SK-N-SH (cell line): ENCODE measurements around the gene PIAS2. TPM values are rescaled to one million over a fixed set of nuclear protein-coding genes. Genes with fewer than 3 reads are reported as not detected.

ENCODE experiments used
- CTCF ChIA-PET: fragments of 300-600, 350-600 bp; formaldehyde crosslinking; extraction: SDS; loops from one replicate; lab custom pipeline; 2021; lab: Yijun Ruan, JAX
- POLR2A ChIA-PET: fragments of 350-600 bp; sonication (Branson Sonifier 250); formaldehyde crosslinking; extraction: SDS; loops from one replicate; lab custom pipeline; 2020; ENCODE audit warnings: antibody characterized with exemption, inconsistent platforms; lab: Yijun Ruan, JAX
- DNase-seq: peaks from one replicate; pipeline ENCODE4 v3.0.0; 2012
- H2AFZ ChIP-seq: fragments of 200-600 bp; sonication (generic); 2 replicates; pipeline ENCODE4 v1.8.1; 2016; ENCODE audit warnings: antibody characterized with exemption, mild to moderate bottlenecking, low read depth
- H3F3A ChIP-seq: fragments of 200-600 bp; sonication (generic); replicated peaks from 2 replicates; pipeline ENCODE3; 2016; ENCODE audit warnings: antibody characterized with exemption, mild to moderate bottlenecking; ENCODE audit not compliant: insufficient read depth
- H3K27ac ChIP-seq, 2 experiments: fragments of 200-500 bp in 1 of 2; fragments of 200-600 bp in 1 of 2; sonication (Bioruptor generic) in 1 of 2; sonication (generic), shearing (Covaris generic) in 1 of 2; 2 replicates each; pipeline versions ENCODE4 v1.5.1 to v1.6.1; 2014 to 2016; ENCODE audit warnings: low read depth in 2 of 2, inconsistent platforms in 1 of 2, low read length in 1 of 2, mild to moderate bottlenecking in 1 of 2, mixed read lengths in 1 of 2
- H3K27me3 ChIP-seq: fragments of 200-600 bp; sonication (generic), shearing (Covaris generic); 2 replicates; pipeline ENCODE4 v1.6.1; 2016; ENCODE audit warnings: mixed run types; ENCODE audit not compliant: insufficient read depth
- H3K36me3 ChIP-seq, 2 experiments: fragments of 200-500 bp in 1 of 2; fragments of 200-600 bp in 1 of 2; sonication (Bioruptor generic) in 1 of 2; sonication (generic) in 1 of 2; replicated peaks in 1 of 2; 2 replicates each; pipeline versions ENCODE3 to v1.5.1; 2014 to 2016; ENCODE audit warnings: low read length in 1 of 2, mild to moderate bottlenecking in 1 of 2; ENCODE audit not compliant: insufficient read depth in 2 of 2, control insufficient read depth in 1 of 2
- H3K4me1 ChIP-seq, 2 experiments: fragments of 200-500 bp in 1 of 2; fragments of 200-600 bp in 1 of 2; sonication (Bioruptor generic) in 1 of 2; sonication (generic), shearing (Covaris generic) in 1 of 2; 2 replicates each; pipeline versions ENCODE4 v1.5.1 to v1.6.1; 2014 to 2016; ENCODE audit warnings: low read depth in 1 of 2, low read length in 1 of 2, mixed run types in 1 of 2; ENCODE audit not compliant: insufficient read depth in 2 of 2, control insufficient read depth in 1 of 2
- H3K4me2 ChIP-seq: fragments of 200-600 bp; sonication (generic), shearing (Covaris generic); 2 replicates; pipeline ENCODE4 v1.6.1; 2017; ENCODE audit warnings: mixed run types
- H3K4me3 ChIP-seq, 2 experiments: fragments of 200-500 bp in 1 of 2; fragments of 200-600 bp in 1 of 2; sonication (Bioruptor generic) in 1 of 2; sonication (generic), shearing (Covaris generic) in 1 of 2; 2 replicates each; pipeline versions ENCODE4 v1.5.1 to v1.8.1; 2014 to 2016; ENCODE audit warnings: low read depth in 2 of 2, inconsistent platforms in 1 of 2, low read length in 1 of 2, mild to moderate bottlenecking in 1 of 2, mixed read lengths in 1 of 2, moderate library complexity in 1 of 2
- H3K79me2 ChIP-seq: fragments of 200-600 bp; sonication (generic); 2 replicates; pipeline ENCODE4 v1.8.1; 2017; ENCODE audit warnings: mild to moderate bottlenecking; ENCODE audit not compliant: insufficient read depth
- H3K9ac ChIP-seq: fragments of 200-600 bp; sonication (generic); 2 replicates; pipeline ENCODE4 v1.6.1; 2017; ENCODE audit warnings: mixed run types
- H3K9me2 ChIP-seq: fragments of 200-600 bp; sonication (generic); 2 replicates; pipeline ENCODE4 v1.6.1; 2017; ENCODE audit warnings: mixed run types
- H3K9me3 ChIP-seq: fragments of 200-600 bp; sonication (generic); 2 replicates; pipeline ENCODE4 v1.6.1; 2017; ENCODE audit warnings: mixed run types, mild to moderate bottlenecking, moderate library complexity
- H4K20me1 ChIP-seq: fragments of 200-600 bp; sonication (generic); 2 replicates; pipeline ENCODE4 v1.6.1; 2017; ENCODE audit warnings: mild to moderate bottlenecking, mixed run types; ENCODE audit not compliant: insufficient read depth
- CHD2 ChIP-seq: fragments of 150-350 bp; IDR thresholded peaks from 2 replicates; pipeline ENCODE4 v1.6.1; 2018; ENCODE audit warnings: low read length; ENCODE audit not compliant: partially characterized antibody
- EZH2phosphoT487 ChIP-seq: fragments of 200-600 bp; sonication (generic); IDR thresholded peaks from 2 replicates; pipeline ENCODE4 v1.6.1; 2017; ENCODE audit warnings: low read depth, mixed run types, mild to moderate bottlenecking, antibody characterized with exemption, moderate library complexity, borderline replicate concordance
- FOXJ3 ChIP-seq: sonication (generic); formaldehyde crosslinking; IDR thresholded peaks from 2 replicates; pipeline ENCODE4 v1.5.1; 2020; ENCODE audit warnings: mild to moderate bottlenecking, missing genetic modification reagents
- GATA2 ChIP-seq: sonication (generic); formaldehyde crosslinking; IDR thresholded peaks from 2 replicates; pipeline ENCODE4 v1.5.0; 2020; ENCODE audit warnings: mild to moderate bottlenecking, missing genetic modification reagents
- MAX ChIP-seq: IDR thresholded peaks from 2 replicates; pipeline ENCODE4 v1.4.0; 2012; ENCODE audit warnings: low read depth
- MXI1 ChIP-seq: IDR thresholded peaks from 2 replicates; pipeline ENCODE4 v1.6.1; 2012; ENCODE audit warnings: mild to moderate bottlenecking, low read depth, low read length, improper control_type of control experiment
- PBX3 ChIP-seq: IDR thresholded peaks from 2 replicates; pipeline ENCODE4; 2012
- POLR2AphosphoS5 ChIP-seq: IDR thresholded peaks from 2 replicates; pipeline ENCODE4 v1.6.1; 2012; ENCODE audit warnings: low read depth, low read length
- RAD21 ChIP-seq: IDR thresholded peaks from 2 replicates; pipeline ENCODE4 v1.6.1; 2012; ENCODE audit warnings: mild to moderate bottlenecking, low read length
- RFX5 ChIP-seq: IDR thresholded peaks from 2 replicates; pipeline ENCODE4 v1.6.1; 2012; ENCODE audit warnings: mild to moderate bottlenecking, improper control_type of control experiment, low read length
- RXRA ChIP-seq: IDR thresholded peaks from 2 replicates; pipeline ENCODE4 v1.4.0; 2012; ENCODE audit warnings: low read depth, mild to moderate bottlenecking, borderline replicate concordance
- TAF1 ChIP-seq: IDR thresholded peaks from 2 replicates; pipeline ENCODE4 v1.6.1; 2012; ENCODE audit warnings: low read depth, mild to moderate bottlenecking, low read length, moderate library complexity, borderline replicate concordance
- TCF12 ChIP-seq: IDR thresholded peaks from 2 replicates; pipeline ENCODE4 v1.4.0; 2012
- USF1 ChIP-seq: IDR thresholded peaks from 2 replicates; pipeline ENCODE4 v1.4.0; 2012; ENCODE audit warnings: low read depth, borderline replicate concordance
- USF2 ChIP-seq: fragments of 150-350 bp; IDR thresholded peaks from 2 replicates; pipeline ENCODE4 v1.6.1; 2017; ENCODE audit warnings: antibody characterized with exemption, low read length, low read depth, borderline replicate concordance
- WGBS: methylation state at CpG from one replicate; pipeline ENCODE4 v1.1.6; 2017; ENCODE audit warnings: low lambda C conversion rate; 5-methylcytosine and 5-hydroxymethylcytosine counted together
- polyA plus RNA-seq, 3 experiments: library from polyadenylated mRNA; depleted of rRNA; stranded (reverse); fragments of >200 nt; gene quantifications; 2 replicates each; pipeline ENCODE4 v1.2.3, GENCODE V29; 2012
- TF ChIP-seq, protein P1 (sequence below): IDR thresholded peaks from 2 replicates; pipeline ENCODE4 v1.4.0; 2012; ENCODE audit warnings: low read depth, borderline replicate concordance
- TF ChIP-seq, protein P2 (sequence below): fragments of 150-350 bp; IDR thresholded peaks from 2 replicates; pipeline ENCODE4 v1.6.1; 2016; ENCODE audit warnings: mild to moderate bottlenecking, low read depth, low read length
- TF ChIP-seq, protein P3 (sequence below): IDR thresholded peaks from 2 replicates; pipeline ENCODE4 v1.6.1; 2012; ENCODE audit warnings: mild to moderate bottlenecking, low read depth, low read length, moderate library complexity

The PIAS2 gene
- polyA plus RNA-seq, 1 of the 3 experiments (the other 2 are of a cell fraction), result 9.0 TPM

- TF ChIP-seq FOXJ3 (no peak), POLR2AphosphoS5 (no peak), USF1 (no peak), USF2 (no peak), RAD21 (no peak), CHD2 (no peak), RXRA (no peak)
- TF ChIP-seq, protein P1, sequence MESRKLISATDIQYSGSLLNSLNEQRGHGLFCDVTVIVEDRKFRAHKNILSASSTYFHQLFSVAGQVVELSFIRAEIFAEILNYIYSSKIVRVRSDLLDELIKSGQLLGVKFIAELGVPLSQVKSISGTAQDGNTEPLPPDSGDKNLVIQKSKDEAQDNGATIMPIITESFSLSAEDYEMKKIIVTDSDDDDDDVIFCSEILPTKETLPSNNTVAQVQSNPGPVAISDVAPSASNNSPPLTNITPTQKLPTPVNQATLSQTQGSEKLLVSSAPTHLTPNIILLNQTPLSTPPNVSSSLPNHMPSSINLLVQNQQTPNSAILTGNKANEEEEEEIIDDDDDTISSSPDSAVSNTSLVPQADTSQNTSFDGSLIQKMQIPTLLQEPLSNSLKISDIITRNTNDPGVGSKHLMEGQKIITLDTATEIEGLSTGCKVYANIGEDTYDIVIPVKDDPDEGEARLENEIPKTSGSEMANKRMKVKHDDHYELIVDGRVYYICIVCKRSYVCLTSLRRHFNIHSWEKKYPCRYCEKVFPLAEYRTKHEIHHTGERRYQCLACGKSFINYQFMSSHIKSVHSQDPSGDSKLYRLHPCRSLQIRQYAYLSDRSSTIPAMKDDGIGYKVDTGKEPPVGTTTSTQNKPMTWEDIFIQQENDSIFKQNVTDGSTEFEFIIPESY, result no peak
- TF ChIP-seq, protein P2, sequence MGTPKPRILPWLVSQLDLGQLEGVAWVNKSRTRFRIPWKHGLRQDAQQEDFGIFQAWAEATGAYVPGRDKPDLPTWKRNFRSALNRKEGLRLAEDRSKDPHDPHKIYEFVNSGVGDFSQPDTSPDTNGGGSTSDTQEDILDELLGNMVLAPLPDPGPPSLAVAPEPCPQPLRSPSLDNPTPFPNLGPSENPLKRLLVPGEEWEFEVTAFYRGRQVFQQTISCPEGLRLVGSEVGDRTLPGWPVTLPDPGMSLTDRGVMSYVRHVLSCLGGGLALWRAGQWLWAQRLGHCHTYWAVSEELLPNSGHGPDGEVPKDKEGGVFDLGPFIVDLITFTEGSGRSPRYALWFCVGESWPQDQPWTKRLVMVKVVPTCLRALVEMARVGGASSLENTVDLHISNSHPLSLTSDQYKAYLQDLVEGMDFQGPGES, result no peak
- CTCF ChIA-PET, result no interaction called here
- H3K4me1 ChIP-seq, result peaks cover 0 to 7% of the 10 kb centered on the region in 2 experiments; a peak in 3 of 4 replicates
- H3K27me3 ChIP-seq, result no peaks in the 10 kb centered on the region
- POLR2A ChIA-PET, result no interaction called here
- no peak overlapping the region for H3K4me3 ChIP-seq
- H3K27ac ChIP-seq, result no peak overlapping the region
- H3K9me3 ChIP-seq, result no peaks in the 10 kb centered on the region
- no peak overlapping the region for H3K9ac ChIP-seq
- H3K4me2 ChIP-seq, result no peak overlapping the region
- no peaks in the 10 kb centered on the region for H3K9me2 ChIP-seq
- H3F3A ChIP-seq, result peaks cover 9% of the 10 kb centered on the region
- H3K36me3 ChIP-seq, result no peaks in the 10 kb centered on the region
- 91% methylated on average over 1 of the region's 1 CpG for WGBS
- no peak overlapping the region for H2AFZ ChIP-seq
- H4K20me1 ChIP-seq, result no peaks in the 10 kb centered on the region
- DNase-seq, result no peak
- peaks cover 11% of the 10 kb centered on the region for H3K79me2 ChIP-seq
These were observed 3.3 kb upstream of the PIAS2 start for GRCh38 chr18:46920653-46921052.

- Histone ChIP-seq H3K9me3 (no peaks in the 10 kb centered on the region), H2AFZ (no peak overlapping the region), H3K4me3 (no peak overlapping the region), H3K36me3 (no peaks in the 10 kb centered on the region), H4K20me1 (0 out of 2 replicates have a peak, but pooled peaks cover under 1% of the 10 kb centered on the region), H3K79me2 (peaks cover 17% of the 10 kb centered on the region), H3K4me1 (peaks cover 0 to 12% of the 10 kb centered on the region in 2 experiments; a peak in 3 of 4 replicates), H3K9me2 (no peaks in the 10 kb centered on the region), H3K9ac (no peak overlapping the region), H3K4me2 (no peak overlapping the region), H3K27ac (no peak overlapping the region), H3K27me3 (no peaks in the 10 kb centered on the region), H3F3A (peaks cover 9% of the 10 kb centered on the region)
- WGBS, result 80% methylated on average over 2 of the region's 2 CpGs
- ChIA-PET CTCF (no interaction called here), POLR2A (no interaction called here)
- DNase-seq, result no peak
- TF ChIP-seq PBX3 (no peak), RAD21 (no peak), GATA2 (CRISPR knock-in tag) (no peak), TAF1 (no peak), EZH2phosphoT487 (no peak), MAX (no peak), TCF12 (no peak), CHD2 (no peak), MXI1 (no peak), RFX5 (no peak)
- TF ChIP-seq, protein P3, sequence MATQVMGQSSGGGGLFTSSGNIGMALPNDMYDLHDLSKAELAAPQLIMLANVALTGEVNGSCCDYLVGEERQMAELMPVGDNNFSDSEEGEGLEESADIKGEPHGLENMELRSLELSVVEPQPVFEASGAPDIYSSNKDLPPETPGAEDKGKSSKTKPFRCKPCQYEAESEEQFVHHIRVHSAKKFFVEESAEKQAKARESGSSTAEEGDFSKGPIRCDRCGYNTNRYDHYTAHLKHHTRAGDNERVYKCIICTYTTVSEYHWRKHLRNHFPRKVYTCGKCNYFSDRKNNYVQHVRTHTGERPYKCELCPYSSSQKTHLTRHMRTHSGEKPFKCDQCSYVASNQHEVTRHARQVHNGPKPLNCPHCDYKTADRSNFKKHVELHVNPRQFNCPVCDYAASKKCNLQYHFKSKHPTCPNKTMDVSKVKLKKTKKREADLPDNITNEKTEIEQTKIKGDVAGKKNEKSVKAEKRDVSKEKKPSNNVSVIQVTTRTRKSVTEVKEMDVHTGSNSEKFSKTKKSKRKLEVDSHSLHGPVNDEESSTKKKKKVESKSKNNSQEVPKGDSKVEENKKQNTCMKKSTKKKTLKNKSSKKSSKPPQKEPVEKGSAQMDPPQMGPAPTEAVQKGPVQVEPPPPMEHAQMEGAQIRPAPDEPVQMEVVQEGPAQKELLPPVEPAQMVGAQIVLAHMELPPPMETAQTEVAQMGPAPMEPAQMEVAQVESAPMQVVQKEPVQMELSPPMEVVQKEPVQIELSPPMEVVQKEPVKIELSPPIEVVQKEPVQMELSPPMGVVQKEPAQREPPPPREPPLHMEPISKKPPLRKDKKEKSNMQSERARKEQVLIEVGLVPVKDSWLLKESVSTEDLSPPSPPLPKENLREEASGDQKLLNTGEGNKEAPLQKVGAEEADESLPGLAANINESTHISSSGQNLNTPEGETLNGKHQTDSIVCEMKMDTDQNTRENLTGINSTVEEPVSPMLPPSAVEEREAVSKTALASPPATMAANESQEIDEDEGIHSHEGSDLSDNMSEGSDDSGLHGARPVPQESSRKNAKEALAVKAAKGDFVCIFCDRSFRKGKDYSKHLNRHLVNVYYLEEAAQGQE, result no peak
These were observed 2.8 kb upstream of the PIAS2 start for GRCh38 chr18:46920067-46920466.
